Ectodermal cell (in vitro differentiated cells): ENCODE results near the gene LRRC8E.

Source experiments
- H3K27ac ChIP-seq: 2 replicates; pipeline ENCODE4 v1.7.0; 2013; ENCODE audit warnings: mild to moderate bottlenecking, low read depth, low read length; ENCODE audit not compliant: insufficient read depth, poor library complexity, severe bottlenecking
- H3K27me3 ChIP-seq: 2 replicates; pipeline ENCODE4 v1.7.0; 2013; ENCODE audit warnings: mild to moderate bottlenecking, low read length; ENCODE audit not compliant: insufficient read depth, control insufficient read depth, poor library complexity, severe bottlenecking
- H3K36me3 ChIP-seq: one replicate; pipeline ENCODE4 v1.7.0; 2013; ENCODE audit warnings: low read length; ENCODE audit not compliant: control insufficient read depth, insufficient read depth
- H3K4me1 ChIP-seq: one replicate; pipeline ENCODE4 v1.7.0; 2013; ENCODE audit warnings: low read length; ENCODE audit not compliant: control insufficient read depth, insufficient read depth
- H3K4me3 ChIP-seq: 2 replicates; pipeline ENCODE4 v1.7.0; 2013; ENCODE audit warnings: low read depth, low read length, control low read depth; ENCODE audit not compliant: insufficient read depth
- H3K9me3 ChIP-seq: 2 replicates; pipeline ENCODE4 v1.7.0; 2013; ENCODE audit warnings: mild to moderate bottlenecking, low read length, moderate library complexity; ENCODE audit not compliant: control insufficient read depth
- WGBS, 2 experiments: methylation state at CpG; one replicate each; pipeline ENCODE4 v1.1.7; 2013; ENCODE audit warnings: missing lambda C conversion rate in 2 of 2; 5-methylcytosine and 5-hydroxymethylcytosine counted together

Gene LRRC8E

GRCh38 chr19:7846155-7846646 lies 42.1 kb upstream of the LRRC8E start:
- Histone ChIP-seq H3K4me1 (no peaks in the 10 kb centered on the region), H3K36me3 (no peaks in the 10 kb centered on the region), H3K27ac (no peak overlapping the region), H3K27me3 (no peaks in the 10 kb centered on the region), H3K9me3 (no peaks in the 10 kb centered on the region), H3K4me3 (no peak overlapping the region)
- 91 to 92% methylated on average over 19 of the region's 19 CpGs for WGBS, 2 experiments

GRCh38 chr19:7847664-7848063 lies 40.6 kb upstream of the LRRC8E start:
- 94% methylated on average over 23 of the region's 23 CpGs for WGBS, 2 experiments
- Histone ChIP-seq H3K36me3 (no peaks in the 10 kb centered on the region), H3K27ac (no peak overlapping the region), H3K4me3 (no peak overlapping the region), H3K9me3 (no peaks in the 10 kb centered on the region), H3K27me3 (no peaks in the 10 kb centered on the region), H3K4me1 (no peaks in the 10 kb centered on the region)

DNA sequence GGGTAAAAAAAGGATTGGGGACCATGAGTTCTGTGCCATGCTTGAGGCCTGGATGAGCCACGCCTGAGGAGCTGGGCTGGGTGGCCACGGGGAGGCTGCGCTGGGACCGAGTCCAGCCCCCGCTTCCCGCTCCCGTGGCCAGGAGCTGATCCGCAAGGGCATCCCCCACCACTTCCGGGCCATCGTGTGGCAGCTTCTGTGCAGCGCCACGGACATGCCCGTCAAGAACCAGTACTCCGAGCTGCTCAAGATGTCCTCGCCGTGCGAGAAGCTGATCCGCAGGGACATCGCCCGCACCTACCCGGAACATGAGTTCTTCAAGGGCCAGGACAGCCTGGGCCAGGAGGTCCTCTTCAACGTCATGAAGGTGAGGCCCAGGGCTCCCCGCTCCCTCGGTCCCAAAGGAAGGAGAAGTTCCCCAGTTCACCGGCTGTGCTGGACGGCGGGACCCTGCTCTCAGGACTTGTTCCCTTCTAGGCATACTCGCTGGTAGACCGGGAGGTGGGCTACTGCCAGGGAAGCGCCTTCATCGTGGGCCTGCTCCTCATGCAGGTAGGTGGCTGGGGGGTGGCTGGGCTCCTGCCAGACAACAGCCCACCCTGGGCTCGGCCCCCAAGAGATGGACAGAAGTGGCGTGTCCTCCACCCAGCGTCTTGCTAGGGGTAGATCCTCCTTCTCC lies 39.4 kb upstream of the LRRC8E start:
- 93 to 94% methylated on average over 34 of the region's 34 CpGs for WGBS, 2 experiments
- peaks cover 7% of the 10 kb centered on the region for H3K27me3 ChIP-seq
- no peak overlapping the region for H3K27ac ChIP-seq
- H3K4me3 ChIP-seq: no peak overlapping the region
- no peaks in the 10 kb centered on the region for H3K9me3 ChIP-seq
- no peaks in the 10 kb centered on the region for H3K4me1 ChIP-seq
- no peaks in the 10 kb centered on the region for H3K36me3 ChIP-seq

DNA sequence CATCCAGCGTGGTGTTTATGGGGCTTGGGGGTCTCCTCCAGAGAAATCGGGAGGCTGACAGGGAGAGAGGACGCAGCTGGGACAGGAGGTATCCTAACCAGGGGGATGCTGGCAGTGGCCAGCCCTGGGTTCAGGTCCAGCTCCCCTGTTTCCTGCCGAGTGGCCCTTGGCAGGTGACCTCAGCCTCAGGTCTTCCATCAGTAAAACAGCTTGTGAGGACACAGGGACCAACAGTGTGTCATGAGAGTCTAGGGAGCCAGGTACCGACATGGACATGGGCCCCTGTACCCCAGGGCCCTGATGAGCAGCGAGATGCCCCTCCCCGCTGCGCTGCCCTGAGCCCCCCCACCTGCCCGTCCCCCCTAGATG lies 38.7 kb upstream of the LRRC8E start:
- WGBS, 2 experiments: 92 to 93% methylated on average over 9 of the region's 9 CpGs
- H3K36me3 ChIP-seq: no peaks in the 10 kb centered on the region
- H3K27ac ChIP-seq: no peak overlapping the region
- H3K4me3 ChIP-seq: no peak overlapping the region
- H3K27me3 ChIP-seq: peaks cover 14% of the 10 kb centered on the region
- H3K4me1 ChIP-seq: no peaks in the 10 kb centered on the region
- H3K9me3 ChIP-seq: no peaks in the 10 kb centered on the region

- 83 to 87% methylated on average over 25 of the region's 25 CpGs for WGBS, 2 experiments
- H3K4me3 ChIP-seq: no peak overlapping the region
- no peak overlapping the region for H3K27ac ChIP-seq
- no peaks in the 10 kb centered on the region for H3K4me1 ChIP-seq
- peaks cover 16% of the 10 kb centered on the region for H3K27me3 ChIP-seq
- H3K9me3 ChIP-seq: no peaks in the 10 kb centered on the region
- no peaks in the 10 kb centered on the region for H3K36me3 ChIP-seq
These were observed 38.1 kb upstream of the LRRC8E start for GRCh38 chr19:7850000-7850813.

- Histone ChIP-seq H3K27ac (no peak overlapping the region), H3K27me3 (peaks cover 16% of the 10 kb centered on the region), H3K4me1 (no peaks in the 10 kb centered on the region), H3K9me3 (no peaks in the 10 kb centered on the region), H3K4me3 (no peak overlapping the region), H3K36me3 (no peaks in the 10 kb centered on the region)
- 88% methylated on average over 19 of the region's 19 CpGs for WGBS, 2 experiments
These were observed 37.2 kb upstream of the LRRC8E start for GRCh38 chr19:7850945-7851622.

DNA sequence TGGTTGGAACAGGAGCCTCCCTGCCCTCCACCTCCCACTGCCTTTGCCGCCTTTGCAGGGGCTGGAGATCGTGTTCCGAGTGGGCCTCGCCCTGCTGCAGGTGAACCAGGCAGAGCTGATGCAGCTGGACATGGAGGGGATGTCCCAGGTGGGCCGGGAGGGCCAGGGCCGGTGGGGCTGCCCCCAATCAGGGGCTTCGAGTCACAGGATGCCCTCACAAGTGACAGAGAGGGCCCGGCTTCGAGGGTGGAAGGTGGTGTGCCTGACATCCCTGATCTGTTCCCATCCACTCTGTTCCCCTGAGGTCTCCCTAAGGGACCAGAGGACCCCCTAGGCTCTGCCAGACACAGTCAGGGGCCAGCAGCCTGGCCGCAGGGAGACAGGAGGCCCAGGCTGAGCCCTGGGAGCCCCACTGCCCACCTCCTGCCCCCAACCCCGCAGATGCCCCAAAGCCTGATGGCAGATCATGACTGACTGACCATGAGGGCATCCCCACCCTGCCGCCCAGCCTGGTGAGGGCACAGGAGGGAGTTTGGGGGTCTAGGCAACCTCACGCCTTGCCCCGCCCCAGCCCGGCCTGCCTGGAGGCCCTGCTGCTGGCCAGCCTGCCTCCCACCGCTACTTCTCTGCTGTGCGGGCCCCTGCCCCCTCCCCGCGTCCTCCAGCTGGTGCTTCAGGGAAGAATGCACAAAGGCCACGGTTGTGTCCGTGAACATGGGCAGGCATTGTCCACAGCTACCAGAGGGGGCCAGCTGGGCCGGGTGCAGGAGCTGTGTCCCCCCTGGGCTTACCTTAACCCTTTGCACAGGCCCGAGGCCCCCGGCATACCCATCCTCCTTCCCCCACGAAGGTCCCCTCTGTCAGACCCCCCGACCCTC lies 36.4 kb upstream of the LRRC8E start:
- H3K27me3 ChIP-seq: peaks cover 16% of the 10 kb centered on the region
- H3K4me1 ChIP-seq: no peaks in the 10 kb centered on the region
- no peak overlapping the region for H3K27ac ChIP-seq
- H3K4me3 ChIP-seq: no peak overlapping the region
- no peaks in the 10 kb centered on the region for H3K9me3 ChIP-seq
- 85 to 87% methylated on average over 26 of the region's 26 CpGs for WGBS, 2 experiments
- no peaks in the 10 kb centered on the region for H3K36me3 ChIP-seq

GRCh38 chr19:7852851-7853769 lies 35.2 kb upstream of the LRRC8E start:
- WGBS, 2 experiments: 29% methylated on average over 45 of the region's 45 CpGs
- Histone ChIP-seq H3K4me3 (no peak overlapping the region), H3K9me3 (no peaks in the 10 kb centered on the region), H3K4me1 (peaks cover 4% of the 10 kb centered on the region), H3K27ac (no peak overlapping the region), H3K27me3 (peaks cover 23% of the 10 kb centered on the region), H3K36me3 (no peaks in the 10 kb centered on the region)

DNA sequence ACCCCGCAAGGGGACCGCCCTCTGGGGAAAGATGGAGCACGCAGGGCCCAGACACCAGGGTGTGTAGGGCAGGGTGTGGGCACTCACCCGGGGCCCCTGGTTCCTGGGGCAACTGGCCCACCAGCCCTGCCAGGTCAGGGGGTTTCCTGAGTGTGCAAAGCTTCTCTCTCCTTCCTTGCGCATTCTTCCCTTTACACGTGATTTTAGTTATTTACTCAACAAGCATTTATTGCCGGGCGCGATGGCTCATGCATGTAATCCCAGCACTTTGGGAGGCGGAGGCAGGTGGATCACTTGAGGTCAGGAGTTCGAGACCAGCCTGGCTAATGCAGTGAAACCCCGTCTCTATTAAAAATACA lies 34.6 kb upstream of the LRRC8E start:
- peaks cover 10% of the 10 kb centered on the region for H3K4me1 ChIP-seq
- 70 to 73% methylated on average over 12 of the region's 12 CpGs for WGBS, 2 experiments
- no peak overlapping the region for H3K27ac ChIP-seq
- no peak overlapping the region for H3K4me3 ChIP-seq
- H3K27me3 ChIP-seq: peaks cover 28% of the 10 kb centered on the region
- H3K9me3 ChIP-seq: no peaks in the 10 kb centered on the region
- H3K36me3 ChIP-seq: no peaks in the 10 kb centered on the region
